ENCODE results near the gene ETV7.

ETV7 gene

DNA sequence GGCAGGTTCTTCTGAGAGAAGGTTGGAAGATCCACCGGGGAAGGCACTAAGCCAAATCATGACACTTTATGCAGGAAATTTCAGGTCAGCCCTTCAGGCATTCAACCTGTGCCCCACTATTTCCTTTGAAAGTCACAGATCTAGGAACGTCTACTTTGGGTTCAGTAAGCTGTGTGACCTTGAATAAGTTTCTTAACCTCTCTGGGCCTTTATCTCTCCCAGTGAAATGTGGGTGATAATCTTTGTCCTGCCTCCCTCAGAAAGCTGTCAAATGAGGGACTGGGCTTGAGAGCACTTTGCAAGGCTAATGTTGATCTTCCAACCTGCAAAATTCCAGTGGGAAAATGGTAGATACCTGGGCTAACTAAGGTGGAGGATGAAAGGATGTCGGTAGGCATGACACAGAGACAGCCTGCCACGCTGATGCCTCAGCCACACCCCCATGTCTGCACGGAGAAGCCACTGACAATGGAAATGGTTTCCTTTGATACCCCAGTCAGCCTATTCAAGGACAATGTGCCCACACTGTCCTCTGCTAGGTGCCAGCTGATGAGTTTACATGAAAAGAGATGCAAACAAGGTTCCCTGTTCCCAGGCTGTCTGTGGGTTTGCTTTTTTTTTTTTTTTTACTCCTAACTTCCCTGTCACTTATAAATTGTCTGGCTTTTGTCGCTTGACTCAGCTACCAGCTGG is 60.1 kb downstream of the ETV7 start:
- H4K20me1 ChIP-seq (ENCODE audit: insufficient read depth, low read length, poor library complexity, severe bottlenecking): no peaks in the 10 kb centered on the region
- no peak overlapping the region for H3K9ac ChIP-seq (ENCODE audit: low read depth, low read length, poor library complexity, severe bottlenecking)
- H3K36me3 ChIP-seq (ENCODE audit: insufficient read depth, low read length): no peaks in the 10 kb centered on the region
- H3K9me2 ChIP-seq (replicated peaks; ENCODE audit: low read depth, low read length): no peaks in the 10 kb centered on the region
- no peak overlapping the region for H3K4me2 ChIP-seq (ENCODE audit: low read depth, low read length, poor library complexity, severe bottlenecking)
- H3K27me3 ChIP-seq (ENCODE audit: insufficient read depth, low read length, poor library complexity, severe bottlenecking): no peaks in the 10 kb centered on the region
- H3K4me3 ChIP-seq (ENCODE audit: low read length, poor library complexity, severe bottlenecking): no peak overlapping the region
- peaks cover 7% of the 10 kb centered on the region for H3K4me1 ChIP-seq (ENCODE audit: insufficient read depth, low read length, poor library complexity, severe bottlenecking)
- no peak overlapping the region for H2AFZ ChIP-seq (ENCODE audit: low read length)
- no peaks in the 10 kb centered on the region for H3K9me3 ChIP-seq (ENCODE audit: insufficient read depth, low read depth, low read length)
- no peaks in the 10 kb centered on the region for H3F3A ChIP-seq (ENCODE audit: low read depth)
- H3K79me2 ChIP-seq (ENCODE audit: insufficient read depth, low read length): no peaks in the 10 kb centered on the region
- TF ChIP-seq, protein P1, sequence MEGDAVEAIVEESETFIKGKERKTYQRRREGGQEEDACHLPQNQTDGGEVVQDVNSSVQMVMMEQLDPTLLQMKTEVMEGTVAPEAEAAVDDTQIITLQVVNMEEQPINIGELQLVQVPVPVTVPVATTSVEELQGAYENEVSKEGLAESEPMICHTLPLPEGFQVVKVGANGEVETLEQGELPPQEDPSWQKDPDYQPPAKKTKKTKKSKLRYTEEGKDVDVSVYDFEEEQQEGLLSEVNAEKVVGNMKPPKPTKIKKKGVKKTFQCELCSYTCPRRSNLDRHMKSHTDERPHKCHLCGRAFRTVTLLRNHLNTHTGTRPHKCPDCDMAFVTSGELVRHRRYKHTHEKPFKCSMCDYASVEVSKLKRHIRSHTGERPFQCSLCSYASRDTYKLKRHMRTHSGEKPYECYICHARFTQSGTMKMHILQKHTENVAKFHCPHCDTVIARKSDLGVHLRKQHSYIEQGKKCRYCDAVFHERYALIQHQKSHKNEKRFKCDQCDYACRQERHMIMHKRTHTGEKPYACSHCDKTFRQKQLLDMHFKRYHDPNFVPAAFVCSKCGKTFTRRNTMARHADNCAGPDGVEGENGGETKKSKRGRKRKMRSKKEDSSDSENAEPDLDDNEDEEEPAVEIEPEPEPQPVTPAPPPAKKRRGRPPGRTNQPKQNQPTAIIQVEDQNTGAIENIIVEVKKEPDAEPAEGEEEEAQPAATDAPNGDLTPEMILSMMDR (conservative IDR thresholded peaks at IDR 0.05; ENCODE audit: low read length): no peak
- TF ChIP-seq EZH2phosphoT487 (IDR thresholded peaks at IDR 0.05; ENCODE audit: borderline replicate concordance): no peak

DNA sequence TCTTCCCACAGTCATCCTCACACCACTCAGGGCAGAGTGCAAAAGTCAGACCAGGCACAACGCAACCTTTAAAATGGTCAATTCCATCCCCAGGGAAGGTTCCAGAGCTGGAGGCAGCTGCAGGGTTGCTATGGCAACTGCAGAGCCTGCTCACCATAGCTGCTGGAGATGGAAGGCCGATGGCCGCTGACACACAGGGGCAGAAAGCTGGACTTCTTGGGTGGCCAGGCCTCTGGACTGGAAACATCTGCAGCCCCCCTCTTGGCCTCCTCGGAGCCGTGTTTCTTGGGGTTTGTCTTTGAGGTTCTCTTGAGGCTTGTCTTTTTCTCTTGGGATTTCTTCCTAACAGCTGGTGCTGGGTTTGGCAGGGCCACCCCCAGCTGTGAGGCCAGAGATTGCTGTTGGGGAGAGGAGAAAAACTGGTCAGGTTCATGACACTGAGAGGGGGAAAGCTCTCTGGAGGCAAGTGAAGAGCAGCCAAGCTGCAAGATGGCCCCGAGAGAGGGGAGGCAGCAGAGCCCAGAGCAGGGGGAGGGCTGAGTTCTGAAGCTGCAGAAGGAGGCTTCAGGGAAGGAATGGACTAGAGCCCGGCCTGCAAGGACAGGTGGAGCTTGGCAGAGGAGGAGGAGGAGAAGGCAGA is 61.0 kb downstream of the ETV7 start:
- H3K4me1 ChIP-seq (ENCODE audit: insufficient read depth, low read length, poor library complexity, severe bottlenecking): no peaks in the 10 kb centered on the region
- no peaks in the 10 kb centered on the region for H3K79me2 ChIP-seq (ENCODE audit: insufficient read depth, low read length)
- H3K9me2 ChIP-seq (replicated peaks; ENCODE audit: low read depth, low read length): no peaks in the 10 kb centered on the region
- no peak for TF ChIP-seq EZH2phosphoT487 (IDR thresholded peaks at IDR 0.05; ENCODE audit: borderline replicate concordance)
- TF ChIP-seq, protein P1 (conservative IDR thresholded peaks at IDR 0.05; ENCODE audit: low read length): no peak
- no peak overlapping the region for H2AFZ ChIP-seq (ENCODE audit: low read length)
- no peaks in the 10 kb centered on the region for H3K27me3 ChIP-seq (ENCODE audit: insufficient read depth, low read length, poor library complexity, severe bottlenecking)
- H3F3A ChIP-seq (ENCODE audit: low read depth): no peaks in the 10 kb centered on the region
- no peak overlapping the region for H3K4me3 ChIP-seq (ENCODE audit: low read length, poor library complexity, severe bottlenecking)
- H4K20me1 ChIP-seq (ENCODE audit: insufficient read depth, low read length, poor library complexity, severe bottlenecking): no peaks in the 10 kb centered on the region
- H3K4me2 ChIP-seq (ENCODE audit: low read depth, low read length, poor library complexity, severe bottlenecking): no peak overlapping the region
- no peaks in the 10 kb centered on the region for H3K9me3 ChIP-seq (ENCODE audit: insufficient read depth, low read depth, low read length)
- no peaks in the 10 kb centered on the region for H3K36me3 ChIP-seq (ENCODE audit: insufficient read depth, low read length)
- H3K9ac ChIP-seq (ENCODE audit: low read depth, low read length, poor library complexity, severe bottlenecking): no peak overlapping the region

DNA sequence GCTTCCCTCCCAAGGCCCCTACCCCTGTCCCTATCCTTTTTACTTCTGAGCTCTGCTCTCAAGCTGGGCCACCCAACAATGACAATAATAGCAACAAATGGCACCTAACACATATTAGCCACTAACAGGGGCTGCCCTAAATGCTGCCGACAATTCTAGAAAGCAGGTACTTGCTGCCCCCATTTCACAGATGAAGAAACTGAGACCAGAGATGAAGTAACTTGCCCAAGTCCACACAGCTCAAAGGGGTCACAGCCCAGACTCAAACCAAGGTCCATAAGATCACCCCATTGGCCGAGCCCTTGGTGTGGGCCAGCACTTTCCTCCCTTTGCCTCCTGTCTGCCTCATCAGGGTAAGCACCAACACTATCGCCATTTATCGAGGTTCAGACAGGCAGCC is 62.8 kb downstream of the ETV7 start:
- no peaks in the 10 kb centered on the region for H3K4me1 ChIP-seq (ENCODE audit: insufficient read depth, low read length, poor library complexity, severe bottlenecking)
- no peaks in the 10 kb centered on the region for H3K27me3 ChIP-seq (ENCODE audit: insufficient read depth, low read length, poor library complexity, severe bottlenecking)
- no peaks in the 10 kb centered on the region for H3K9me3 ChIP-seq (ENCODE audit: insufficient read depth, low read depth, low read length)
- H4K20me1 ChIP-seq (ENCODE audit: insufficient read depth, low read length, poor library complexity, severe bottlenecking): no peaks in the 10 kb centered on the region
- H3K4me2 ChIP-seq (ENCODE audit: low read depth, low read length, poor library complexity, severe bottlenecking): no peak overlapping the region
- H3K9ac ChIP-seq (ENCODE audit: low read depth, low read length, poor library complexity, severe bottlenecking): no peak overlapping the region
- no peaks in the 10 kb centered on the region for H3F3A ChIP-seq (ENCODE audit: low read depth)
- no peaks in the 10 kb centered on the region for H3K36me3 ChIP-seq (ENCODE audit: insufficient read depth, low read length)
- no peak for TF ChIP-seq EZH2phosphoT487 (IDR thresholded peaks at IDR 0.05; ENCODE audit: borderline replicate concordance)
- TF ChIP-seq, protein P1 (conservative IDR thresholded peaks at IDR 0.05; ENCODE audit: low read length): no peak
- no peaks in the 10 kb centered on the region for H3K9me2 ChIP-seq (replicated peaks; ENCODE audit: low read depth, low read length)
- no peaks in the 10 kb centered on the region for H3K79me2 ChIP-seq (ENCODE audit: insufficient read depth, low read length)
- H3K4me3 ChIP-seq (ENCODE audit: low read length, poor library complexity, severe bottlenecking): no peak overlapping the region
- no peak overlapping the region for H2AFZ ChIP-seq (ENCODE audit: low read length)

Measured in Loucy (cell line).